Heart right ventricle (tissue), 16 donors: ENCODE measurements around the gene SHANK1. TPM values are rescaled to one million over a fixed set of nuclear protein-coding genes. Genes with fewer than 3 reads are reported as not detected.

Experiments used
- ATAC-seq, 8 donors: fragments of 200-7000 bp; cut with Tn5 transposase; one replicate each; pipeline ENCODE4 v1.9.1; 2020; ENCODE audit warnings: mild to moderate bottlenecking in 8 of 8, moderate library complexity in 8 of 8, moderate number of reproducible peaks in 1 of 8
- DNase-seq, 2 donors: peaks; one replicate each; pipeline ENCODE4 v3.0.0-alpha.2; 2020
- H3K27ac ChIP-seq, 10 donors: fragments of 200-600 bp; sonication (generic) in 2 of 10; one replicate each; pipeline versions ENCODE4 v1.5.0 to v1.8.0; 2020 to 2022; ENCODE audit warnings: mild to moderate bottlenecking in 3 of 10
- H3K27me3 ChIP-seq, 7 donors: fragments of 200-600 bp; one replicate each; pipeline ENCODE4 v1.8.0; 2021 to 2022; ENCODE audit warnings: mild to moderate bottlenecking in 2 of 7
- H3K36me3 ChIP-seq, 9 donors: fragments of 200-600 bp; sonication (generic) in 1 of 9; one replicate each; pipeline versions ENCODE4 v1.5.0 to v1.8.0; 2020 to 2022; ENCODE audit warnings: mild to moderate bottlenecking in 2 of 9
- H3K4me1 ChIP-seq, 9 donors: fragments of 200-600 bp; sonication (generic) in 1 of 9; one replicate each; pipeline versions ENCODE4 v1.5.0 to v1.8.0; 2020 to 2022; ENCODE audit warnings: mild to moderate bottlenecking in 4 of 9
- H3K4me3 ChIP-seq, 10 donors: fragments of 200-600 bp; sonication (generic) in 2 of 10; one replicate each; pipeline versions ENCODE4 v1.5.0 to v1.8.0; 2020 to 2022; ENCODE audit warnings: mild to moderate bottlenecking in 7 of 10, moderate library complexity in 2 of 10
- H3K9me3 ChIP-seq, 11 donors: fragments of 200-600 bp in 10 of 11; sonication (generic) in 2 of 11; one replicate each; pipeline versions ENCODE4 v1.5.0 to v1.8.0; 2013 to 2022; ENCODE audit warnings: mild to moderate bottlenecking in 2 of 11, control low read depth in 1 of 11, moderate library complexity in 1 of 11
- CTCF ChIP-seq, 9 donors: fragments of 200-600 bp; sonication (generic) in 2 of 9; IDR thresholded peaks; one replicate each; pipeline versions ENCODE4 v1.5.0 to v1.8.0; 2021 to 2022; ENCODE audit warnings: antibody characterized with exemption in 9 of 9, mild to moderate bottlenecking in 5 of 9, moderate library complexity in 1 of 9
- WGBS, 2 donors: extraction: QIAGEN DNeasy Blood & Tissue Kit; methylation state at CpG; one replicate each; pipeline ENCODE4 v1.1.7; 2013; ENCODE audit warnings: inconsistent platforms in 1 of 2; 5-methylcytosine and 5-hydroxymethylcytosine counted together
- intact Hi-C, 10 donors: fragments of 100-400 bp; cut with DNase I; formaldehyde crosslinking; loops; one replicate each; pipeline versions ENCODE4 v1.11.1 to v1.14.2; 2022
- polyA plus RNA-seq, 2 donors: library from polyadenylated mRNA; stranded (reverse); fragments of 200-250 nt; gene quantifications; one replicate each; pipeline ENCODE4 v1.2.3, GENCODE V29; 2013
- total RNA-seq, 10 donors: library from RNA; stranded (reverse); fragmentation: NEBNext Ultra II Directional in 3 of 10; extraction: Animal tissue kit (Norgen Biotek cat#: 25700) in 3 of 10; gene quantifications; one replicate each; pipeline versions ENCODE4 v1.2.1 to v1.2.4, GENCODE V29; 2021 to 2023
- donor health status: Arrhythmogenic right ventricular cardiomyopathy.
- donor health status: ischemic (EF 13 %, LVEDD 7.1; RV severe dilation, severe dysfunction).
- donor health status: healthy with polysubstance abuse.
- donor health status: DM: no; HTN: yes; CAD: no.
- donor health status: DM: no; HTN: no; CAD: no.
- donor health status: ischemic (EF 25% LVEDD 6.9; RV normal size, moderate dysfunction).
- donor health status: ischemic (EF 25% LVEDD 5.7; RV mildly dilated, moderate dysfunction).
- donor health status: healthy.
- donor health status: DM: yes; HTN: yes; CAD: no.
- donor health status: Ischemic cardiomyopathy.
- donor health status: ischemic (EF 35%, LVEDD 5.7; RV mildly dilated, moderate dysfunction).
- donor health status: nonischemic (EF 11% LVEDD 7.7; RV severe dilation, severe dysfunction).
- donor health status: DM: yes; HTN: yes; CAD: no.
- donor health status: PGD.
- donor health status: ischemic (EF 29% LVEDD 5.4; RV normal size, mild dysfunction).
- donor health status: nonischemic (EF 23%, LVEDD 6.1; RV moderate dilation, normal function).

Gene SHANK1
- total and polyA plus RNA-seq, 12 donors: 0.07 to 1.5 (median 0.37) TPM; not detected in 1

DNA sequence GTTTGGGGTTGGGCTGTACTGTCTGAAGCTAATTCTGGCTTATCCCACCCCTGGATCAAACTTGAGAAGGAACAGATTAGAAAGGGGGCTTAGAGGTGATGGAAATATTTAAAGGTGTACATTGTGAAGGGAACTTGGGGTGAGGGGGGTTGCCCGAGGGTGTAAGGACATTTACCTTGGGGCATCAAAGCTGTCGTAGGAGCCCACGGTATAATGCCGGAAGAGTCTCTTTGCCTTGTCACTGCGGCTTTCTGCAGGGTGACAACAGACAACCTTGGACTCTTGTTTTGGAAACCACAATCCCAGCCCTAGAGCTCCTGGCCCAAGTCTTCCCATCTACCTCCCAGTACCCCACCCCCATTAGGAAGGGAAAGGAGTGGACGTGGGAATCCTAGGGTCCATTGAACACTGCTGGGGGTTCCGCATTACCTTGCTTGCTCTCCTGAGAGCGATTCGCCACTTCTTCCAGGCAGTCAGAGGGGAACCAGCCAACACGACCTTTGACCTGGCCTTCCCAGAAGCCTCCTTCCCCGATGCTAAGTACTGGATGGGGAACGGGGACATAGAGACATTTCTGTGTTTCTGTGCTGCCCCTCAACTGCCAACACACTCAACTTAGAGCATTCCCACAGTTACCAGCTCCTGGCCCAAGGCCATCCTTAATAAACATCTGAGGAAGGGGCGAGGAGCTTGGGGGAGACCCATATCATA, 22.0 kb downstream of the SHANK1 start:
- no peak overlapping the region for H3K4me3 ChIP-seq
- H3K9me3 ChIP-seq: no peaks in the 10 kb centered on the region
- H3K27ac ChIP-seq: no peak overlapping the region
- DNase-seq (no peak), ATAC-seq (no peak)
- TF ChIP-seq CTCF (IDR thresholded peaks at IDR 0.05): no peak
- peaks cover 13 to 78% (median 63%) of the 10 kb centered on the region in 7 donors for H3K27me3 ChIP-seq
- peaks cover 0 to 4% (median 0%) of the 10 kb centered on the region in 9 donors for H3K4me1 ChIP-seq
- intact Hi-C loops: no loop called here
- WGBS, 2 donors: 72 to 73% methylated on average over 13 of the region's 13 CpGs
- no peaks in the 10 kb centered on the region for H3K36me3 ChIP-seq

DNA sequence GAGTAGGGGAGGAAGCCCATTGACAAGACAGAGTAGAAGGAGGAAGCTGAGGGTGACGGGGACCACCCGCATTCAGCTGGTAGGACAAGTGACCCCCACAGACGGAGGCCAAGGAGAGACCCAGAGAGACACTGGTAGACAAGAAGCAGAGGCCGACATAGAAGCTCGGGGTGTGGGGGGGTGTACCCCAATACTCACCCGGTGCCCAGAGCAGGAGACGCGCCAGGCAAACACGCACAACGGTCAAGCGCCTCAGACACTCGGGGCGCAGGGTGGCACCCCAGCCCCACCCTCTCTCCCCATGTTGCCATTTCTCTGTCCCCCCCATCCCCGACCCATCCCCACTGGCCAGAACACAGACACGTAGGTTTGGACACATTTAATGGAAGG, 23.5 kb downstream of the SHANK1 start:
- intact Hi-C loops: no loop called here
- Histone ChIP-seq H3K36me3 (no peaks in the 10 kb centered on the region), H3K27ac (no peak overlapping the region), H3K4me3 (no peak overlapping the region), H3K27me3 (peaks cover 14 to 79% (median 63%) of the 10 kb centered on the region in 7 donors), H3K9me3 (no peaks in the 10 kb centered on the region), H3K4me1 (peaks cover 0 to 4% (median 0%) of the 10 kb centered on the region in 9 donors)
- no peak for TF ChIP-seq CTCF (IDR thresholded peaks at IDR 0.05)
- 52 to 56% methylated on average over 15 of the region's 15 CpGs for WGBS, 2 donors
- DNase-seq: no peak
- ATAC-seq: no peak

DNA sequence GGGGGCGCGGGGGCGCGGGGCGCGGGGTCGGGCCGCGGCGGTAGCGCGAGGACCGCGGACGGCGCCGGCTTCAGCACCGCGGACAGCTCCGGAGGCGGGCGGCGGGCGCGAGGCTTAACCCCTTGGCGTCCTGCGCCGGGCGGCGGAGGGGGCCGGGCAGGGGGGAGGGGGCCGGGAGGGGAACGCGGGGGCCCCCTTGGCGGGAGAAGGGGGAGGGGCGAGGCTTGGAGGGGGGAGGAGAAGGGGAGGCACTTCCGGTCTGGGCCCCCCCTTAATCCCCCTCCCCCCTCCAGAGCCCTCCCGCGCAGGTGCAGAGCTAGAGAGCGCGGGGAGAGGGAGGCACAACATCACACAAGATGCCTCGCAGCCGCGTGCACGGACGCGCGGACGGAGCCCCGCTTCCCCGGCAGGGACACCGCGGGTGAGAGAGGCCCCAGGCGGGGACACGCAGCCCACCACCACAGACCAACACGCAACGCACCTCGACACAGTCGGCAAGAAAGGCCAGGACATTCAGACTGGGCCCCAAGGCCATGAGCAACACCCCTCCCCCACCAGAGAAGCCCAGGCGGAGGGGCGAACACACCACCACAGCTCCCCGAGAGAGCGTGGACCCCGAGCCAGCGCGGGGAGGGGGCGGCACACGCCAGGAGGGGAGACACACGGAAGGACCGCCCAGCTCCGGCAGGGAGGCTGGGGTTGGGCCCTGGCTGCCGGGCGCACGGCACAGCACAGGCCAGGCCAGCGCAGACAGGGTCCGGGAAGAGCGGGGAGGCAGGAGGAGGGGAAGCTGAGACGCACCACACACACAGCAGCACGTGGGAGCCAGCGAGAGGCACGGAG, 24.1 kb downstream of the SHANK1 start:
- Histone ChIP-seq H3K9me3 (no peaks in the 10 kb centered on the region), H3K27ac (no peak overlapping the region), H3K36me3 (no peaks in the 10 kb centered on the region), H3K4me1 (peaks cover 0 to 4% (median 0%) of the 10 kb centered on the region in 9 donors), H3K27me3 (peaks cover 14 to 78% (median 66%) of the 10 kb centered on the region in 7 donors), H3K4me3 (no peak overlapping the region)
- DNase-seq (no peak), ATAC-seq (peak in 2 of 8 donors; percentile 42 to 65)
- no peak for TF ChIP-seq CTCF (IDR thresholded peaks at IDR 0.05)
- 1 to 4% methylated on average over 41 to 78 of the region's 81 CpGs for WGBS, 2 donors
- intact Hi-C loops: no loop called here

GRCh38 chr19:50694815-50695145, 24.8 kb downstream of the SHANK1 start:
- ATAC-seq: no peak
- H3K36me3 ChIP-seq: no peaks in the 10 kb centered on the region
- DNase-seq: no peak
- no peak overlapping the region for H3K27ac ChIP-seq
- H3K4me1 ChIP-seq: peaks cover 0 to 4% (median 0%) of the 10 kb centered on the region in 9 donors
- intact Hi-C loops: no loop called here
- no peaks in the 10 kb centered on the region for H3K9me3 ChIP-seq
- H3K27me3 ChIP-seq: peaks cover 14 to 83% (median 70%) of the 10 kb centered on the region in 7 donors
- TF ChIP-seq CTCF (IDR thresholded peaks at IDR 0.05): no peak
- 0 to 1% methylated on average over 11 to 51 of the region's 51 CpGs for WGBS, 2 donors
- H3K4me3 ChIP-seq: no peak overlapping the region
